ENCODE results near the gene WDR62. TPM values are rescaled to one million over a fixed set of nuclear protein-coding genes. Genes with fewer than 3 reads are reported as not detected.
A peak's percentile ranks its signal among the peaks of the same experiment; 100 is the strongest.
"Not testable (repeated sequence)": the region's sequence is repeated elsewhere in the genome, so short reads cannot be mapped to it uniquely, and the experiment has no call there.

WDR62 gene
- total RNA-seq, 1 donor from 2014 or later = 4.5 TPM

GRCh38 chr19:36106991-36107390 is 52.3 kb downstream of the WDR62 start:
- DNase-seq (ENCODE audit: low read depth, low spot score) = no peak

- no peak for DNase-seq (ENCODE audit: low read depth, low spot score)
Measured at GRCh38 chr19:36108684-36109083, 54.0 kb downstream of the WDR62 start.

- no peak for DNase-seq (ENCODE audit: low read depth, low spot score)
Measured at GRCh38 chr19:36110487-36111199, 55.9 kb downstream of the WDR62 start, which contains the start of gene OVOL3. Gene OVOL3, plus strand, starts transcription at chr19:36111143. Its CDS starts 60 bp downstream, at chr19:36111203.

- DNase-seq (ENCODE audit: low read depth, low spot score) = no peak
Measured at GRCh38 chr19:36111200-36111539, 56.5 kb downstream of the WDR62 start.

GRCh38 chr19:36112678-36113077 is 58.0 kb downstream of the WDR62 start:
- DNase-seq (ENCODE audit: low read depth, low spot score) = no peak

GRCh38 chr19:36113425-36113824 is 58.7 kb downstream of the WDR62 start:
- no peak for DNase-seq (ENCODE audit: low read depth, low spot score)

GRCh38 chr19:36113894-36114720 is 59.4 kb downstream of the WDR62 start:
- no peak for DNase-seq (ENCODE audit: low read depth, low spot score)

- DNase-seq (ENCODE audit: low read depth, low spot score) = peak; percentile 100
Measured at GRCh38 chr19:36114721-36115452, 60.2 kb downstream of the WDR62 start, which contains the start of gene POLR2I. Gene POLR2I, minus strand, starts transcription at chr19:36114875. Its CDS starts 19 bp downstream, at chr19:36114856.

- DNase-seq (ENCODE audit: low read depth, low spot score) = no peak
Measured at GRCh38 chr19:36115453-36116343, 61.0 kb downstream of the WDR62 start, which contains the start of gene TBCB. Gene TBCB, plus strand, starts transcription at chr19:36115468. Its CDS starts 93 bp downstream, at chr19:36115561.

GRCh38 chr19:36116344-36116637 is 61.6 kb downstream of the WDR62 start:
- no peak for DNase-seq (ENCODE audit: low read depth, low spot score)

GRCh38 chr19:36120092-36120983 is 65.6 kb downstream of the WDR62 start:
- no peak for DNase-seq (ENCODE audit: low read depth, low spot score)

GRCh38 chr19:36120984-36121358 is 66.3 kb downstream of the WDR62 start:
- no peak for DNase-seq (ENCODE audit: low read depth, low spot score)

- DNase-seq (ENCODE audit: low read depth, low spot score) = no peak
Measured at GRCh38 chr19:36121486-36122124, 66.9 kb downstream of the WDR62 start.

GRCh38 chr19:36125557-36125956 is 70.9 kb downstream of the WDR62 start:
- DNase-seq (ENCODE audit: low read depth, low spot score) = no peak

GRCh38 chr19:36128392-36128736 is 73.7 kb downstream of the WDR62 start:
- DNase-seq (ENCODE audit: low read depth, low spot score) = no peak

- not testable (repeated sequence) for DNase-seq (ENCODE audit: low read depth, low spot score)
Measured at GRCh38 chr19:36131221-36131620, 76.5 kb downstream of the WDR62 start.

- not testable (repeated sequence) for DNase-seq (ENCODE audit: low read depth, low spot score)
Measured at GRCh38 chr19:36134867-36135266, 80.2 kb downstream of the WDR62 start.

GRCh38 chr19:36136964-36137686 is 82.4 kb downstream of the WDR62 start:
- no peak for DNase-seq (ENCODE audit: low read depth, low spot score)

- DNase-seq (ENCODE audit: low read depth, low spot score) = no peak
Measured at GRCh38 chr19:36139120-36139472, 84.4 kb downstream of the WDR62 start.
